ENCODE measurements around the gene TMTC1. TPM values are rescaled to one million over a fixed set of nuclear protein-coding genes. Genes with fewer than 3 reads are reported as not detected.

The TMTC1 gene
- total and polyA plus RNA-seq, 2 of the 8 experiments (the other 6 are each of a cell fraction or from before 2014, with no cell fraction given) = 15.4 to 20.8 TPM

GRCh38 chr12:29709496-29710040 is 74.2 kb downstream of the TMTC1 start (continued):
- TF ChIP-seq HDAC6 (IDR thresholded peaks at IDR 0.05; ENCODE audit: low read depth, low read length) (no peak), RFX5 (IDR thresholded peaks at IDR 0.05; ENCODE audit: borderline replicate concordance, low read depth, low read length) (no peak)
